ENCODE measurements around the gene ASTN2.

The ASTN2 gene

DNA sequence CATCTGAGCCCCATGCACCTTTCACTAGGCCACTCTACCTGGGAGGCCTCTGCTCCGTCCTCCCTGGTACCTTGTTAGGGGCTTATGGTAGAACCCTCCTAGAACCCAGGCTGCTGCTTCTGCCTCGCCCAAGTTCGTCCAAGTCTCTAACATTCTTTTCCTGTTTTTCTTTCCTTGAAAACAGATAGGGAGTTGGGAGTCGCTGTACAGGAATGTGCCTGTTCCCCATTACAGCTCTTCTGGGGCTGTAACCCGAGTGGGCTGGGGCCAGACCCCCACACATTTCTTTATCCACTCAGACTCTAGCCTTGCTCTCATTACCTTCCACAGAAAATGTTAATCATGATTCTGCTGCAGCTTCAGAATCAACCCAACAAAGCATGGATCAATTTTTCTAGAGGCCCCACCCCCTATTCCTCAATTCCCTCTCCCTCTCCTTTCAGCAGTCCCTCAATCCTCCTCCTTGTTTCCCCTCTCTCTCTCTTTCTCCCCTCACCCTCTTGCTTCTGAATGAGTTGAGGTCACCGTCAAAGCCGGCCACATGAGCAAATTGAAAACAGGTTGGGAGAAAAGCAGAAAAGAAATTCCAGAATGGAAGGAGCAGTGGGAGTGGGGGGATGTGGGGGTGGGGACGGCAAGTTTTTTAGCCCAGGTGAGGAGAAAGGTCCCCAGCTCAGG, 921.5 kb downstream of the ASTN2 start:
- DNase-seq = no peak

DNA sequence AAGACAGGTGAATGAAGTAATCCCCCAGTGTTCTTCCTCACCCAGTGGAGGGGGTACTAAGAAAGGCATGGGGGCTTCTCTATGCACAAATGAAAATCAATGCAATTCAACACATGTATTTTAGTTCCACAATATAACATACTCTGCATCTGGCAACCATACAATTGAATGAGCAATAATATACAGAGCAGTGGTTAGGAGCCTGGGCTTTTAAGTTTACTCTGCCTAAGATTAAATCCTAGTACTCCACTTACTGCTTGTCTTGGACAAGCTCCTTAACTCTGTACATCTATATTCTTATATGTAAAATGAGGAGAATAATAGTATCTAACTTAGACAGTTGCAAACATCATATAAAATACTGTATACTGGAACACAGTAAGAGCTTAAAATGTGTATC, 923.2 kb downstream of the ASTN2 start:
- DNase-seq = no peak

- no peak for DNase-seq
Observed at GRCh38 chr9:116491219-116491618, 923.6 kb downstream of the ASTN2 start.

GRCh38 chr9:116490321-116490720, 924.5 kb downstream of the ASTN2 start:
- DNase-seq = no peak

DNA sequence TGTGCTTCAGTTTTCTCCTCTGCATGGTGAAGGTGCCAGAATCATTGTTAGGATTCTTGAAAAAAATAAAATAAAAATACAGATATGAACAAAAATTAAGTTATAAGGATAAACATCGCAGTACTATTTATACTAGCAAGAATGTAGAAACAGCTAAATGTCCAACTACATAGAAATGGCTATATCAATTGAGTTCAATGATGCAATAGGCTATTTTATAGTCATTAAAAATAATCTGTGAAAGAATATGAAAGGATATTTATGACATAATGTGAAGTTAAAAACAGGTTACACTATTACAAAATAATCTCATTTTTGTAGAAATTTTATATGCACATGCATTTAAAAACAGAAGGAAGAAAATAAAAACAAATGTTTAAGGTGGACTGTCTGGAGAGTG, 926.5 kb downstream of the ASTN2 start:
- no peak for DNase-seq

DNA sequence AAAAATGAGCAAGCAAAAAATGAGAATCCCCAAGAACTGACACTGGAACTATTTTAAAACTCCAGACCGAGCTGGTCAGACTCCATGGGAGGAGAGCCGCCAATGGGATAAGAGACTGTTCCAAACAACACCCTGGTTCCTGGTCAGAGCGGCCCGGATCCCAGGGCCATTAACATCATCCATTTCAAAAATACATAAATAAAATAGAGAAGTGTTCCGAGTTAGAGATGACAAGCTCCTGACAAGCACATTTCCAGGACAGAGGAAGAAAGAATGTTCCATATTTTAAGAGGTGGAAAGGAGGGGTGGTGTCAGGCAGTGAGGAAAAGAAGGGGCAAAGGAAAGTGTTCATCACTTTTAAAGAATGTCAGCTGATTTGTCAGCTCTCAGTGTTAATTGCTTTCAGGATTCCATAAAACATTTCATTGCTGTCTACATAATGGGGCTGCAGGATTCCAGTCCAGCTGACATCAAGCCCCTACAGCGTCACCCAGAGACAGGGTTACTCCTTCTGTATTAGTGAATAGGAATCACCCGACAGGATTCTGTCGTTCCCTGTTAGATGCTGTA, 930.3 kb downstream of the ASTN2 start:
- DNase-seq = no peak

DNA sequence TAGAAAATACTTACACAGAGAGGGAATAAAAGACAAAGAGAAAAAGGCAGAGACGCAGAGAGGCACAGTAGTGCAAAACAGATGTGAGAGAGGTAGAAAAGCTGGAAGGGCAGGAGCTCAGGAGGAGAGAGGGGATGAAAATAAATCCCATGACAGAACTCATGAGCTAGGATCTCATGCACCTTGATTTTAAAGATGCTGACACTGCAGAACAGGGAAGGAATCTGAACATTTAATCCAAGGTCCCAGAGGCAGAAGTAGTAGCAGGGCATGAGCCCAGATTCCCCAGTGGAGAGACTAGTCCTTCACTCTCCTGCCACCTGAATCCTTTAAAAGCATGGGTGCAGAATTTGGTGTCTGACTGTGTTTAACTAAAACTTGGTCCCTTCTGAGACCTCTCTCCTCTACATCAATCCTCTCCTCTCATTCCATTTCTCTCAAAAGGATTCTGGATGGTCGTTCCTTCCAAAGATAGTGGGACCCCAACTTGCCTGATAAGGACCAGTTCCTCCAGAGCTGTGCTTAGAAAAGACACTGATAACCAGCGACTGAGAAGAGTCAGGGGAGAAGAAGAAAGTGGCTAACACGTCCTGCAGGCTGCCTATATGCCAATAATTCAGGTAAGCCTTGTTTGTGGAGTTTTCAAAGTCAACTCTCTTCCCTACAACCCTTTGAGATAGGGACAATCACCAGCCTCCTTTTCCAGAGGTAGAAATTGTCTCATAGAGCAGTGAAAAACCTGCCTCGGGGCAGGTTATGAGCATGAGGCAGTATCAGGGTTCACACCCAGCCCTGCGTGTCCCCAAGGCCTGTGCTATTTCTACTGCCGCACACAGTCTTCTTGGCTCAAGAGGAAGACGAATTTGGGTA, 931.0 kb downstream of the ASTN2 start:
- no peak for DNase-seq

GRCh38 chr9:116482740-116483139, 932.1 kb downstream of the ASTN2 start:
- no peak for DNase-seq

DNA sequence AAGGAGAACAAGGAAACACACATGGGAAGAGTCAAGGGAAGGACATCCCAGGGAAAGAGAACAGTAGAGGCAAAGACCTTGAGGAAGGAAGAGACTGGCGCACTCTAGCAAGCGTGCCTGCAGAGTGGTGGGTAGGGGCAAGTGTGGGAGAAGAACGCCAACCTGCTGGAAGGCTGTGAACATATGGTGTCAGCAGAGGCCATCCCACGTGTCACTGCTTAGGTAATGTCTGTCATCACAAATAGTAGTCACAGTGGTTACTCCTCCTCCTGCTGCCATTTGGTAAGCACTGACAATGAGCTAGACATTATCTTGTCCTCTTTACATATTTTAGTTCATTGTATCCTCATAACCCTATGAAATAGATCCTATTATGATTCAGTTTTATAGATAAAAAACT, 934.2 kb downstream of the ASTN2 start:
- DNase-seq = no peak

- DNase-seq = no peak
Observed at GRCh38 chr9:116479967-116480366, 934.9 kb downstream of the ASTN2 start.

- DNase-seq = no peak
Observed at GRCh38 chr9:116479056-116479544, 935.8 kb downstream of the ASTN2 start.

GRCh38 chr9:116477584-116478141, 937.2 kb downstream of the ASTN2 start:
- no peak for DNase-seq

GRCh38 chr9:116476935-116477381, 937.9 kb downstream of the ASTN2 start:
- DNase-seq = no peak

GRCh38 chr9:116476002-116476401, 938.9 kb downstream of the ASTN2 start:
- DNase-seq = no peak

DNA sequence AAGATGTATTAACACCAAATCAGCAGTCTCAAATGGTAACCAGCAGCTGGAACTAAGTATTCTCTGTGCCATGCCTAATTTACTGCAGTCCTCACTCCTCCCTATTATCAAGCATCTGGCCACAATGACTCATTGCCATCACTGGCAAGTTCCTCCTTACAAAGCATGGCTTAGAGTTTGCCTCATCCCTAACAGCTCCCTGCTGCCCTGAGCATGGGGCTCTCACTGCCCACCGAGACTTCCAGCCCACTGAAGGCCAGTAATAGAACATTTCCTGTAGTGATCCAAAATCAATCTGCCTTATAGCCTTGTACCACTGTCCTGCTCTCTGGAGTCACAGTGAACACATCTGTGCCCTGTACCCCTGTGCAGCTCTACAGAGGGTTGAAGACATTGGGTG, 939.7 kb downstream of the ASTN2 start:
- DNase-seq = no peak

DNA sequence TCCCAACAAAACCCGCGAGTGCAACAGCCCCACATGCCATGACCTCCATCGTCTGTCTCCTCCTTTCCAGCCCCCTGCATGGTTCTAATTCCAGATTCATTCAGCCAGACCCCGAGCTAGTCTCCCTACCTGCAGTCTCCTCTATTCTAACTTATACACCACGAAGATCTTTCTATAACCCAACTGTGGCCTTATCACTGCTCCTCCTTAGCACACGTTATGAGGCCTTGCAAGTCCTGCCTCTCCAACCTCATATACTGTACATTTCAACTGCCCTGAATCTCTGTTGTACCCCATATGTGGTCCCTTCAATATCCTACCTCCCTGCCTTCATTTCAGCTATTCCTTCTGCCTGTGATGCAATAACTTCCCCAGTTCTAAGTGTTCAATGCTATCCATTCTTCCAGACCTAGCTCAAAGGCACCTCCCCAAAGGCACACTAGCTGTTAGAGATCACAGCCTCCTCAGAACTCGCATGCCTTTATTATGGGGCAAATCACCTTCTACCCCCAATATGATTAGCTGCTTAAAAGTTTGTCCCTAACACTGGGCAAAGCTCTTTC, 942.8 kb downstream of the ASTN2 start:
- no peak for DNase-seq

DNA sequence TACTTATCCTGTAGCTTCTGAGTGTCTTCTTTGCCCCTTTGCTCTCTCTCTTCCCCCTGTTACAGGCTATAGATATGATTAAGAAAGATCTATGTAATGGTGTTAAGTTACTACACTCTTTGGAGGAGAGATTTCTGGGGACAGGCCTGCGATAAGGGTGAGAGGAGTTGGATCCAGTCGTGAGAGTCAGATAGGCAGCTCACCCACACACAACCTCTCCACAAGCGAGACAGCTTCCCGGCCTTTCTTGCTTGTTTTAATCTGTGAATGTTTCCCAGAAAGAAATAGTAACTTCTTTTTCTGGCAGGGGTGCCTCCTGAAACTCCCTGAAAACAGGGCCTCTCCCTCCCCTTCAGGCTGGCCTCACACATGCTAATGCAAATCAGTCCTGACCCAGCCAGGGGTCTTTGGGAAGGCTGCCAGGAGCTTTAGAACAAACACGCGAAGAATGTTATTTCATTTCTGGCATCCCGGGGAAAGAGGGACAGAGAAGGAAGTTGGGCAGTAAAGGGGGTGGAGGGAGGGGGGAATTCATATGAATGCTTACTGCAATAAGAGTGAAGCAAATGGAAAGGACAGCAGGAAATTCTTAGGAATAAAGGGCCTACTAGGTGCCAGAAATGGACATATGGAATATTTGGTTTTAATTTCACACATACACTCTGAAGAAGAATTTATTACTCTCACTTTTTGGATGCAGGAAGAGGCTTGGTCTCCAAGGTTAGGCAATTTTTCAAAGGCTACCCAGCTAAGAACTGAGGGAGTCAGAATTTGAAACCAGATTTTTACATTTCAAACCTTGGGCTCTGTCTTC, 943.6 kb downstream of the ASTN2 start:
- no peak for DNase-seq

GRCh38 chr9:116468793-116469527, 945.9 kb downstream of the ASTN2 start:
- DNase-seq = no peak

DNA sequence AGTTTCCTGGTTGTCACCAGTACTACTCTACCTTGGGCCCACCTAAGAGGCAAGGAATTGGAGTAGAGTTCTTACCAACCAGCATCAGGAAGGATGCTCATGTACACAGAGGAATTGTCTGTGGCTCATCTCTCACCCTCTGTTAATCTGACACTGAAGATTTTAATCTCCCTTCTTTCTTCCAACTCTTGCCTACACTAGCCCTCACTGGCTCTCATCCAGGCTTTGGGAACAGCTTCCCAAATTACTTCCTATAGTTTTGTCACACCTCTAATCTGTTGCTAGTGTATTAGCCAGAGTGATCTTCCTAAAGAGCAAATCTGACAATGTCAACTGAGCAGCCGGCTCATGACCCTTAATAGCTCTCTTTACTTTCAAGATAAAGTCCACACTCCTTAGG, 946.5 kb downstream of the ASTN2 start:
- no peak for DNase-seq

- DNase-seq = no peak
Observed at GRCh38 chr9:116467740-116468351, 947.0 kb downstream of the ASTN2 start.
